ENCODE data around the gene TSPO2. TPM values are rescaled to one million over a fixed set of nuclear protein-coding genes. Genes with fewer than 3 reads are reported as not detected.

The TSPO2 gene
- total and polyA plus RNA-seq, 2 of the 13 experiments (the other 11 are each of a cell fraction or from before 2014, with no cell fraction given): 0.55 TPM; not detected in 1

DNA sequence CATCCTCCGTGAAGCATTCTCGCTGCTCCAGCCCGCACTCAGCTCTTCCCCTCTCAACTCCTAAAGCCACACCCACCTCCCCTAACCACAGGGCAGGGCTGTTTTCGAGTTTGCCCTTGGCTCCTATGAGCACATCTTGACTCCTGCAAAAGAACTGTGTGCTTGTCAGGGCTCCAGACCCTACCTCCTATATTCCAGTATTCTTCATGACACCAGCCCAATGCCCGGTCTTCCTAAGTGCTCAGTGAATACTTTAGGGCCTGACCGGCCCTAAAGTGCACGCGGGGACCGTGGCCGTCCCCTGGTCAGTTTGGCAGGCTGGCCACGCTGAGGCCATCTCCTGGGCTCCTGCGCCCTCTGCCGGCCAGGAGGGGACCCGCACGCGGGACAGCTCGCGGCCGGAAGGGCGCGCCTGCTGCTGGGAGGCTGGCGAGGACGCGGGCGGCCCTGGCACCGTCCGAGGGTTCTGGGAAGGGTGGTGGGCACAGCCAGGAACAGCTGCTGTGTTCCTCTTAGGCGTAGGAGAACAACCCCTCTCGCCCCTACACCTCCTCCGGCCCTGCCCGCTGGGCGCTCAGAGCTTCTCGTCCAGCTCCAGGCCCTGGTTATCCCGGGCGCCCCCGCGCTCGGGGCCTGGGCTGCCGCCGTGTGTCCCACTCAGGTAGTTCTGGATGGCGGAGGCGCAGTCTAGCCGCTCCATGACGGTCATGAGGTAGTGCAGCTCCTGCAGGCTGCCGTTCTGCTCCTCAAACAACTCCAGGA is 14.3 kb upstream of the TSPO2 start (continued):
- TF ChIP-seq, protein P1, sequence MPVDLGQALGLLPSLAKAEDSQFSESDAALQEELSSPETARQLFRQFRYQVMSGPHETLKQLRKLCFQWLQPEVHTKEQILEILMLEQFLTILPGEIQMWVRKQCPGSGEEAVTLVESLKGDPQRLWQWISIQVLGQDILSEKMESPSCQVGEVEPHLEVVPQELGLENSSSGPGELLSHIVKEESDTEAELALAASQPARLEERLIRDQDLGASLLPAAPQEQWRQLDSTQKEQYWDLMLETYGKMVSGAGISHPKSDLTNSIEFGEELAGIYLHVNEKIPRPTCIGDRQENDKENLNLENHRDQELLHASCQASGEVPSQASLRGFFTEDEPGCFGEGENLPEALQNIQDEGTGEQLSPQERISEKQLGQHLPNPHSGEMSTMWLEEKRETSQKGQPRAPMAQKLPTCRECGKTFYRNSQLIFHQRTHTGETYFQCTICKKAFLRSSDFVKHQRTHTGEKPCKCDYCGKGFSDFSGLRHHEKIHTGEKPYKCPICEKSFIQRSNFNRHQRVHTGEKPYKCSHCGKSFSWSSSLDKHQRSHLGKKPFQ (CRISPR knock-in tag; IDR thresholded peaks at IDR 0.05; ENCODE audit: insufficient replicate concordance): no peak
- no peak for TF ChIP-seq CCDC6 (CRISPR knock-in tag; IDR thresholded peaks at IDR 0.05)
- TF ChIP-seq, protein P2, sequence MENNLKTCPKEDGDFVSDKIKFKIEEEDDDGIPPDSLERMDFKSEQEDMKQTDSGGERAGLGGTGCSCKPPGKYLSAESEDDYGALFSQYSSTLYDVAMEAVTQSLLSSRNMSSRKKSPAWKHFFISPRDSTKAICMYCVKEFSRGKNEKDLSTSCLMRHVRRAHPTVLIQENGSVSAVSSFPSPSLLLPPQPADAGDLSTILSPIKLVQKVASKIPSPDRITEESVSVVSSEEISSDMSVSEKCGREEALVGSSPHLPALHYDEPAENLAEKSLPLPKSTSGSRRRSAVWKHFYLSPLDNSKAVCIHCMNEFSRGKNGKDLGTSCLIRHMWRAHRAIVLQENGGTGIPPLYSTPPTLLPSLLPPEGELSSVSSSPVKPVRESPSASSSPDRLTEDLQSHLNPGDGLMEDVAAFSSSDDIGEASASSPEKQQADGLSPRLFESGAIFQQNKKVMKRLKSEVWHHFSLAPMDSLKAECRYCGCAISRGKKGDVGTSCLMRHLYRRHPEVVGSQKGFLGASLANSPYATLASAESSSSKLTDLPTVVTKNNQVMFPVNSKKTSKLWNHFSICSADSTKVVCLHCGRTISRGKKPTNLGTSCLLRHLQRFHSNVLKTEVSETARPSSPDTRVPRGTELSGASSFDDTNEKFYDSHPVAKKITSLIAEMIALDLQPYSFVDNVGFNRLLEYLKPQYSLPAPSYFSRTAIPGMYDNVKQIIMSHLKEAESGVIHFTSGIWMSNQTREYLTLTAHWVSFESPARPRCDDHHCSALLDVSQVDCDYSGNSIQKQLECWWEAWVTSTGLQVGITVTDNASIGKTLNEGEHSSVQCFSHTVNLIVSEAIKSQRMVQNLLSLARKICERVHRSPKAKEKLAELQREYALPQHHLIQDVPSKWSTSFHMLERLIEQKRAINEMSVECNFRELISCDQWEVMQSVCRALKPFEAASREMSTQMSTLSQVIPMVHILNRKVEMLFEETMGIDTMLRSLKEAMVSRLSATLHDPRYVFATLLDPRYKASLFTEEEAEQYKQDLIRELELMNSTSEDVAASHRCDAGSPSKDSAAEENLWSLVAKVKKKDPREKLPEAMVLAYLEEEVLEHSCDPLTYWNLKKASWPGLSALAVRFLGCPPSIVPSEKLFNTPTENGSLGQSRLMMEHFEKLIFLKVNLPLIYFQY (CRISPR knock-in tag; IDR thresholded peaks at IDR 0.05; ENCODE audit: borderline replicate concordance): no peak; the same call in 1 of the 2 replicates
- TF ChIP-seq CBFB (CRISPR knock-in tag; IDR thresholded peaks at IDR 0.05): peak; percentile 69; the same call in 1 of the 2 replicates
- 0 out of 2 replicates have a peak, but pooled peaks have one; percentile 29 for TF ChIP-seq REXO4 (CRISPR knock-in tag; IDR thresholded peaks at IDR 0.05; ENCODE audit: borderline replicate concordance)
- TF ChIP-seq, protein P3, sequence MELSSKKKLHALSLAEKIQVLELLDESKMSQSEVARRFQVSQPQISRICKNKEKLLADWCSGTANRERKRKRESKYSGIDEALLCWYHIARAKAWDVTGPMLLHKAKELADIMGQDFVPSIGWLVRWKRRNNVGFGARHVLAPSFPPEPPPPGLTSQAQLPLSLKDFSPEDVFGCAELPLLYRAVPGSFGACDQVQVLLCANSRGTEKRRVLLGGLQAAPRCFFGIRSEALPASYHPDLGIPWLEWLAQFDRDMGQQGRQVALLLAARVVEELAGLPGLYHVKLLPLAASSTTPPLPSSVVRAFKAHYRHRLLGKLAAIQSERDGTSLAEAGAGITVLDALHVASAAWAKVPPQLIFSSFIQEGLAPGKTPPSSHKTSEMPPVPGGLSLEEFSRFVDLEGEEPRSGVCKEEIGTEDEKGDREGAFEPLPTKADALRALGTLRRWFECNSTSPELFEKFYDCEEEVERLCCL (CRISPR knock-in tag; IDR thresholded peaks at IDR 0.05; ENCODE audit: borderline replicate concordance): no peak
- TF ChIP-seq, protein P4, sequence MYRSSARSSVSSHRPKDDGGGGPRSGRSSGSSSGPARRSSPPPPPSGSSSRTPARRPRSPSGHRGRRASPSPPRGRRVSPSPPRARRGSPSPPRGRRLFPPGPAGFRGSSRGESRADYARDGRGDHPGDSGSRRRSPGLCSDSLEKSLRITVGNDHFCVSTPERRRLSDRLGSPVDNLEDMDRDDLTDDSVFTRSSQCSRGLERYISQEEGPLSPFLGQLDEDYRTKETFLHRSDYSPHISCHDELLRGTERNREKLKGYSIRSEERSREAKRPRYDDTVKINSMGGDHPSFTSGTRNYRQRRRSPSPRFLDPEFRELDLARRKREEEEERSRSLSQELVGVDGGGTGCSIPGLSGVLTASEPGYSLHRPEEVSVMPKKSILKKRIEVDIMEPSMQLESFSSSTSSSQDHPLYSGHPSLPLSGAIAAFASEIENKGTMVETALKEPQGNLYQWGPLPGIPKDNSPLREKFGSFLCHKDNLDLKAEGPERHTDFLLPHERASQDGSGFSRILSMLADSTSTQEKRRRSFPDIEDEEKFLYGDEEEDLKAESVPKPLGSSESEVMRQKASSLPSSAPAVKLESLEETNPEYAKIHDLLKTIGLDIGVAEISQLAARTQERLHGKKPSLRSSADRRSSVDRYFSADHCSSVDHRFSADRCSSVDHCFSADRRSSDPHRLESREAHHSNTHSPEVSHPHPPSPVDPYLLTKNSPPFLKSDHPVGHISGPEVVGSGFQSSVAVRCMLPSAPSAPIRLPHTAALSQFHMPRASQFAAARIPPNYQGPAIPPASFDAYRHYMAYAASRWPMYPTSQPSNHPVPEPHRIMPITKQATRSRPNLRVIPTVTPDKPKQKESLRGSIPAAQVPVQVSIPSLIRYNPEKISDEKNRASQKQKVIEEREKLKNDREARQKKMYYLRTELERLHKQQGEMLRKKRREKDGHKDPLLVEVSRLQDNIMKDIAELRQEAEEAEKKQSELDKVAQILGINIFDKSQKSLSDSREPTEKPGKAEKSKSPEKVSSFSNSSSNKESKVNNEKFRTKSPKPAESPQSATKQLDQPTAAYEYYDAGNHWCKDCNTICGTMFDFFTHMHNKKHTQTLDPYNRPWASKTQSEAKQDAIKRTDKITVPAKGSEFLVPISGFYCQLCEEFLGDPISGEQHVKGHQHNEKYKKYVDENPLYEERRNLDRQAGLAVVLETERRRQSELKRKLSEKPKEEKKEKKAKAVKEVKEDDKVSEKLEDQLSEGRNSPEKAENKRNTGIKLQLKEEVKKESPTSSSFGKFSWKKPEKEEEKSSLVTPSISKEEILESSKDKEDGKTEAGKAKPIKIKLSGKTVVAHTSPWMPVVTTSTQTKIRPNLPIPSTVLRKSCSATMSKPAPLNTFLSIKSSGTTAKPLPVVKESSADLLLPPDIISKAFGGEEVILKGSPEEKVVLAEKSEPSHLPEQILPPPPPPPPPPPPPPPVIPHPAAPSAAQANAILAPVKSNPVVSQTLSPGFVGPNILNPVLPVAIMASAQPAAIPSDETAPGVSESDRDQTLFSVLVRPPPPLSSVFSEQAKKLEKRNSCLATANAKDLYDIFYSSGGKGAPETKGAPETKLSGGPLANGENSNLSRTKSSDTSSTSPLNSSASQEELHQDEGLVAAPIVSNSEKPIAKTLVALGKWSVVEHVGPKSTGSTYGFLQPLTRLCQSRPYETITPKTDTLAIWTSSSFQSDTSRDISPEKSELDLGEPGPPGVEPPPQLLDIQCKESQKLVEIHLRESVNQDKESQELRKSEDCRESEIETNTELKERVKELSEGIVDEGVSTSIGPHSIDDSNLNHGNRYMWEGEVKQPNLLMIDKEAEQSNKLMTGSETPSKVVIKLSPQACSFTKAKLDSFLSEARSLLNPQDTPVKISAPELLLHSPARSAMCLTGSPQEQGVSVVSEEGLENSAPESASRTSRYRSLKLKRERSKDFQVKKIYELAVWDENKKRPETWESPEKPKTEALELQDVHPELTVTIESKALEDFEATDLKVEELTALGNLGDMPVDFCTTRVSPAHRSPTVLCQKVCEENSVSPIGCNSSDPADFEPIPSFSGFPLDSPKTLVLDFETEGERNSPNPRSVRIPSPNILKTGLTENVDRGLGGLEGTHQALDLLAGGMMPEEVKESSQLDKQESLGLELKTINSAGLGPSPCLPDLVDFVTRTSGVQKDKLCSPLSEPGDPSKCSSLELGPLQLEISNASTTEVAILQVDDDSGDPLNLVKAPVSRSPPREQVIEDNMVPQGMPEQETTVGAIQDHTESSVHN (CRISPR knock-in tag; IDR thresholded peaks at IDR 0.05): no peak
- TF ChIP-seq, protein P5, sequence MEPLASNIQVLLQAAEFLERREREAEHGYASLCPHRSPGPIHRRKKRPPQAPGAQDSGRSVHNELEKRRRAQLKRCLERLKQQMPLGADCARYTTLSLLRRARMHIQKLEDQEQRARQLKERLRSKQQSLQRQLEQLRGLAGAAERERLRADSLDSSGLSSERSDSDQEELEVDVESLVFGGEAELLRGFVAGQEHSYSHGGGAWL (CRISPR knock-in tag; IDR thresholded peaks at IDR 0.05): no peak
- TF ChIP-seq JUN (CRISPR knock-in tag; IDR thresholded peaks at IDR 0.05): no peak; the same call in 1 of the 2 replicates
- no peak for TF ChIP-seq RCOR2 (CRISPR knock-in tag; IDR thresholded peaks at IDR 0.05)

All from HepG2 (cell line).